HepG2 (cell line): ENCODE results near the gene LYZL6. TPM values are rescaled to one million over a fixed set of nuclear protein-coding genes. Genes with fewer than 3 reads are reported as not detected.

Experiments
- ATAC-seq: fragments of 200-7000 bp; cut with Tn5 transposase; 3 replicates; pipeline ENCODE4 v1.9.1; 2020; ENCODE audit warnings: mild to moderate bottlenecking, moderate library complexity
- BruUV-seq: library from RNA; stranded (reverse); fragments of 400-500 nt; replicated peaks from 2 replicates; lab custom pipeline; 2021; lab: Mats Ljungman, UMichigan
- CTCF ChIA-PET: fragments of 300-600 bp; formaldehyde crosslinking; extraction: SDS; loops from one replicate; lab custom pipeline; 2021; ENCODE audit warnings: low total read pairs, inconsistent platforms, low intra/inter-chr PET ratio; lab: Yijun Ruan, JAX
- POLR2A ChIA-PET: fragments of 350-600 bp; sonication (Branson Sonifier 250); formaldehyde crosslinking; loops from one replicate; lab custom pipeline; 2020; ENCODE audit warnings: antibody characterized with exemption, inconsistent platforms; lab: Yijun Ruan, JAX
- DNase-seq: peaks from one replicate; pipeline ENCODE4 v3.0.0-alpha.2; 2015; ENCODE audit warnings: low spot score
- FAIRE-seq: peaks from 3 replicates; lab custom pipeline; 2011; peaks lifted over from hg19 to GRCh38; lab: Jason Lieb, UNC
- H2AFZ ChIP-seq: one replicate; pipeline ENCODE4 v1.6.1; 2011; ENCODE audit warnings: low read length, inconsistent platforms
- H3K27ac ChIP-seq: fragments of 300-600 bp; 3 replicates; pipeline ENCODE4 v1.8.0; 2011; ENCODE audit warnings: mixed run types, mild to moderate bottlenecking, mixed read lengths, low read length, inconsistent platforms; ENCODE audit not compliant: insufficient read depth; ENCODE audit errors: extremely low read length
- H3K27me3 ChIP-seq, 2 experiments: fragments of 200-600 bp in 1 of 2; 2 replicates in 1 of 2; 3 replicates in 1 of 2; pipeline versions ENCODE4 v1.6.0 to v1.8.0; 2011; ENCODE audit warnings: low read length in 2 of 2, mild to moderate bottlenecking in 2 of 2, moderate library complexity in 2 of 2, inconsistent platforms in 1 of 2; ENCODE audit not compliant: insufficient read depth in 2 of 2, control insufficient read depth in 1 of 2
- H3K36me3 ChIP-seq, 2 experiments: fragments of 200-600 bp in 1 of 2; replicated peaks in 1 of 2; 2 replicates in 1 of 2; 3 replicates in 1 of 2; pipeline versions ENCODE4 v1.5.1 to v1.8.0; 2011; ENCODE audit warnings: low read length in 2 of 2, inconsistent platforms in 1 of 2; ENCODE audit not compliant: insufficient read depth in 2 of 2, control insufficient read depth in 1 of 2
- H3K4me1 ChIP-seq: 2 replicates; pipeline ENCODE4 v1.5.1; 2012; ENCODE audit warnings: low read length, inconsistent platforms; ENCODE audit not compliant: insufficient read depth
- H3K4me2 ChIP-seq: 2 replicates; pipeline ENCODE4 v1.6.0; 2011; ENCODE audit warnings: low read depth, low read length, inconsistent platforms
- H3K4me3 ChIP-seq, 3 experiments: fragments of 200-600 bp in 1 of 3; sonication (generic), shearing (Covaris generic) in 1 of 3; replicated peaks in 1 of 3; 2 replicates each; pipeline ENCODE4 v1.5.1; 2011 to 2016; ENCODE audit warnings: low read length in 3 of 3, inconsistent platforms in 2 of 3, low read depth in 2 of 3, mild to moderate bottlenecking in 2 of 3, control low read depth in 1 of 3, mixed read lengths in 1 of 3; ENCODE audit not compliant: insufficient read depth in 1 of 3
- H3K79me2 ChIP-seq: one replicate; pipeline ENCODE4 v1.6.1; 2011; ENCODE audit warnings: low read length, inconsistent platforms; ENCODE audit not compliant: insufficient read depth
- H3K9ac ChIP-seq: 2 replicates; pipeline ENCODE4 v1.6.0; 2011; ENCODE audit warnings: mild to moderate bottlenecking, low read depth, low read length, inconsistent platforms; ENCODE audit not compliant: insufficient read depth
- H3K9me3 ChIP-seq: 2 replicates; pipeline ENCODE4 v1.5.1; 2012; ENCODE audit warnings: mild to moderate bottlenecking, low read length
- H4K20me1 ChIP-seq: 2 replicates; pipeline ENCODE4 v1.6.0; 2011; ENCODE audit warnings: inconsistent platforms, mild to moderate bottlenecking, low read length, moderate library complexity; ENCODE audit not compliant: insufficient read depth
- CCAR2 ChIP-seq: fragments of 200-400 bp; formaldehyde crosslinking; optimal IDR thresholded peaks from 2 replicates; pipeline ENCODE3; 2018; ENCODE audit warnings: low read depth, mild to moderate bottlenecking, low read length, moderate library complexity
- CHD4 ChIP-seq: fragments of 200-600 bp; sonication (generic); IDR thresholded peaks from 2 replicates; pipeline ENCODE4 v1.7.0; 2017; ENCODE audit warnings: mild to moderate bottlenecking, low read length, borderline replicate concordance
- ISL2 ChIP-seq: sonication (generic); formaldehyde crosslinking; IDR thresholded peaks from 2 replicates; pipeline ENCODE4 v1.5.0; 2020; ENCODE audit warnings: missing genetic modification reagents
- LCORL ChIP-seq, 2 experiments: fragments of 450-650 bp in 1 of 2; sonication (generic) in 1 of 2; formaldehyde crosslinking in 1 of 2; IDR thresholded peaks; 2 replicates each; pipeline versions ENCODE4 v1.5.0 to v1.6.1; 2017 to 2020; ENCODE audit warnings: antibody characterized with exemption in 1 of 2, missing genetic modification reagents in 1 of 2
- MAF1 ChIP-seq: sonication (generic); formaldehyde crosslinking; IDR thresholded peaks from 2 replicates; pipeline ENCODE4 v1.5.0; 2020; ENCODE audit warnings: missing genetic modification reagents, borderline replicate concordance
- MTF2 ChIP-seq: sonication (generic); formaldehyde crosslinking; IDR thresholded peaks from 2 replicates; pipeline ENCODE4 v1.5.0; 2020; ENCODE audit warnings: missing genetic modification reagents, borderline replicate concordance
- NRL ChIP-seq: sonication (generic); formaldehyde crosslinking; IDR thresholded peaks from 2 replicates; pipeline ENCODE4 v1.5.0; 2020; ENCODE audit warnings: missing genetic modification reagents, mild to moderate bottlenecking, moderate library complexity, borderline replicate concordance
- SOX6 ChIP-seq, 2 experiments: fragments of 450-650 bp in 1 of 2; sonication (generic) in 1 of 2; formaldehyde crosslinking in 1 of 2; IDR thresholded peaks; 2 replicates each; pipeline versions ENCODE4 v1.4.0 to v1.6.1; 2017 to 2020; ENCODE audit warnings: antibody characterized with exemption in 1 of 2, mild to moderate bottlenecking in 1 of 2, missing genetic modification reagents in 1 of 2
- TAF15 ChIP-seq: fragments of 200-400 bp; formaldehyde crosslinking; IDR thresholded peaks from one replicate; pipeline ENCODE4 v1.6.1; 2018; ENCODE audit warnings: mild to moderate bottlenecking, low read depth, low read length; ENCODE audit not compliant: poor library complexity, severe bottlenecking
- ZFP82 ChIP-seq: sonication (generic); formaldehyde crosslinking; IDR thresholded peaks from 2 replicates; pipeline ENCODE4 v1.5.1; 2020; ENCODE audit warnings: mild to moderate bottlenecking, missing genetic modification reagents, borderline replicate concordance
- ZNF496 ChIP-seq: sonication (generic); formaldehyde crosslinking; IDR thresholded peaks from 2 replicates; pipeline ENCODE4 v1.8.1; 2023; ENCODE audit warnings: mild to moderate bottlenecking, moderate library complexity, missing genetic modification reagents; ENCODE audit not compliant: insufficient replicate concordance
- WGBS: methylation state at CpG from one replicate; pipeline ENCODE4 v1.1.6; 2017; ENCODE audit warnings: low lambda C conversion rate; 5-methylcytosine and 5-hydroxymethylcytosine counted together
- in situ Hi-C: cut with HindIII; loops from 2 replicates; pipeline ENCODE4 v1.10.0; 2017; ENCODE audit warnings: low pct_unique_long_range_greater_than_20kb; ENCODE audit not compliant: extremely low pct_ligation_motif_present
- intact Hi-C: fragments of 100-400 bp; cut with micrococcal nuclease; formaldehyde crosslinking; loops from one replicate; pipeline ENCODE4 v1.10.0; 2022; ENCODE audit not compliant: unreplicated experiment
- polyA plus RNA-seq, 8 experiments: library from polyadenylated mRNA; depleted of rRNA in 3 of 8; stranded (reverse) in 7 of 8; unstranded in 1 of 8; fragments of >200 nt; fragmentation: Illumina TruSeq in 4 of 8; extraction: Trizol in 4 of 8; gene quantifications; 2 replicates each; pipeline versions ENCODE4 v1.2.1 to v1.2.3, GENCODE V29; 2011 to 2016; ENCODE audit warnings: low read depth in 4 of 8, missing spikeins in 1 of 8, mixed read lengths in 1 of 8; ENCODE audit not compliant: insufficient read depth in 1 of 8
- total RNA-seq, 5 experiments: library from RNA; depleted of rRNA; stranded (reverse); fragments of >200 nt; fragmentation: Illumina TruSeq; extraction: Trizol; gene quantifications; 2 replicates each; pipeline ENCODE4 v1.2.3, GENCODE V29; 2016; ENCODE audit warnings: low read depth in 1 of 5
- TF ChIP-seq, protein P1 (sequence below): sonication (generic); formaldehyde crosslinking; IDR thresholded peaks from 2 replicates; pipeline ENCODE4 v1.8.0; 2022; ENCODE audit warnings: mild to moderate bottlenecking, missing genetic modification reagents
- TF ChIP-seq, protein P2 (sequence below): sonication (generic); formaldehyde crosslinking; IDR thresholded peaks from 2 replicates; pipeline ENCODE4 v1.4.0; 2020; ENCODE audit warnings: missing genetic modification reagents
- TF ChIP-seq, protein P3 (sequence below): sonication (generic); formaldehyde crosslinking; IDR thresholded peaks from 2 replicates; pipeline ENCODE4 v1.4.0; 2020; ENCODE audit warnings: mild to moderate bottlenecking, missing genetic modification reagents

Gene LYZL6
- total and polyA plus RNA-seq, 2 of the 13 experiments (the other 11 are each of a cell fraction or from before 2014, with no cell fraction given), result not detected

DNA sequence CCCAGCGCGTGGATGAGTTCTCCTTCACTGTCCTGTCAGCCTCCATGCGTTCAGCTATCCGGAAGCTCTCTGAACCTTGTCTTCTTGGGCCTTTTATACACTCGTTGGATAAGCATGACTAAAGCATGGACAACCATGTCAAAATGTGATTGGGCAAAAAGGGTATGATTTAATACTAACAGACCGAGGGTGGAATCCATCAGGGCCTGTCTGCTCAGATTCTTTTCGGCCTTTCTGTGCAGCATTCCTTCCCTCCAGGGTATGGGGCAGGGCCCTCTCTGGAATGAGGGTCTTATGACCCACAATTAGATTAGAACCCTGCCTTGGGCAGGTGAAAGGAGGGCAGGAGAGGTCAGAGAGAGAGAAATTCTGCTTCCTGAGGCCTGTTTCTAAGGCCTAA is 49.3 kb downstream of the LYZL6 start:
- no peak overlapping the region for H3K4me2 ChIP-seq
- POLR2A ChIA-PET, result no interaction called here
- WGBS, result 46% methylated on average over 7 of the region's 7 CpGs
- H3K36me3 ChIP-seq, result no peaks in the 10 kb centered on the region
- H3K4me3 ChIP-seq, result no peak overlapping the region
- no peaks in the 10 kb centered on the region for H3K9me3 ChIP-seq
- TF ChIP-seq MTF2 (no peak), MAF1 (CRISPR knock-in tag) (no peak), NRL (CRISPR knock-in tag) (no peak), ISL2 (CRISPR knock-in tag) (no peak), SOX6 (IDR thresholded peaks at IDR 0.05) (no peak), SOX6 (CRISPR knock-in tag; IDR thresholded peaks at IDR 0.05) (no peak), LCORL (IDR thresholded peaks at IDR 0.05) (no peak), LCORL (CRISPR knock-in tag; IDR thresholded peaks at IDR 0.05) (no peak), CCAR2 (no peak), CHD4 (no peak), ZNF496 (CRISPR knock-in tag) (no peak), ZFP82 (CRISPR knock-in tag) (no peak), TAF15 (no peak)
- TF ChIP-seq, protein P1, sequence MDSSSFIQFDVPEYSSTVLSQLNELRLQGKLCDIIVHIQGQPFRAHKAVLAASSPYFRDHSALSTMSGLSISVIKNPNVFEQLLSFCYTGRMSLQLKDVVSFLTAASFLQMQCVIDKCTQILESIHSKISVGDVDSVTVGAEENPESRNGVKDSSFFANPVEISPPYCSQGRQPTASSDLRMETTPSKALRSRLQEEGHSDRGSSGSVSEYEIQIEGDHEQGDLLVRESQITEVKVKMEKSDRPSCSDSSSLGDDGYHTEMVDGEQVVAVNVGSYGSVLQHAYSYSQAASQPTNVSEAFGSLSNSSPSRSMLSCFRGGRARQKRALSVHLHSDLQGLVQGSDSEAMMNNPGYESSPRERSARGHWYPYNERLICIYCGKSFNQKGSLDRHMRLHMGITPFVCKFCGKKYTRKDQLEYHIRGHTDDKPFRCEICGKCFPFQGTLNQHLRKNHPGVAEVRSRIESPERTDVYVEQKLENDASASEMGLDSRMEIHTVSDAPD (CRISPR knock-in tag), result no peak
- TF ChIP-seq, protein P2, sequence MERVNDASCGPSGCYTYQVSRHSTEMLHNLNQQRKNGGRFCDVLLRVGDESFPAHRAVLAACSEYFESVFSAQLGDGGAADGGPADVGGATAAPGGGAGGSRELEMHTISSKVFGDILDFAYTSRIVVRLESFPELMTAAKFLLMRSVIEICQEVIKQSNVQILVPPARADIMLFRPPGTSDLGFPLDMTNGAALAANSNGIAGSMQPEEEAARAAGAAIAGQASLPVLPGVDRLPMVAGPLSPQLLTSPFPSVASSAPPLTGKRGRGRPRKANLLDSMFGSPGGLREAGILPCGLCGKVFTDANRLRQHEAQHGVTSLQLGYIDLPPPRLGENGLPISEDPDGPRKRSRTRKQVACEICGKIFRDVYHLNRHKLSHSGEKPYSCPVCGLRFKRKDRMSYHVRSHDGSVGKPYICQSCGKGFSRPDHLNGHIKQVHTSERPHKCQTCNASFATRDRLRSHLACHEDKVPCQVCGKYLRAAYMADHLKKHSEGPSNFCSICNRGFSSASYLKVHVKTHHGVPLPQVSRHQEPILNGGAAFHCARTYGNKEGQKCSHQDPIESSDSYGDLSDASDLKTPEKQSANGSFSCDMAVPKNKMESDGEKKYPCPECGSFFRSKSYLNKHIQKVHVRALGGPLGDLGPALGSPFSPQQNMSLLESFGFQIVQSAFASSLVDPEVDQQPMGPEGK, result no peak
- TF ChIP-seq, protein P3, sequence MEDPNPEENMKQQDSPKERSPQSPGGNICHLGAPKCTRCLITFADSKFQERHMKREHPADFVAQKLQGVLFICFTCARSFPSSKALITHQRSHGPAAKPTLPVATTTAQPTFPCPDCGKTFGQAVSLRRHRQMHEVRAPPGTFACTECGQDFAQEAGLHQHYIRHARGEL (CRISPR knock-in tag), result no peak
- H3K79me2 ChIP-seq, result no peaks in the 10 kb centered on the region
- DNase-seq (no peak), FAIRE-seq (no peak), ATAC-seq (no peak)
- no peaks in the 10 kb centered on the region for H4K20me1 ChIP-seq
- in situ Hi-C loops (no loop called here), intact Hi-C loops (no loop called here)
- no peak overlapping the region for H3K27ac ChIP-seq
- peaks cover 1 to 3% of the 10 kb centered on the region in 2 experiments; a peak in 1 of 5 replicates for H3K27me3 ChIP-seq
- no peak overlapping the region for H2AFZ ChIP-seq
- H3K4me1 ChIP-seq, result no peaks in the 10 kb centered on the region
- no peak overlapping the region for H3K9ac ChIP-seq
- BruUV-seq, result no TSS peak
- CTCF ChIA-PET, result no interaction called here
